Suprapubic skin (tissue), 4 donors: ENCODE data around the gene CELF5.

ENCODE experiments used
- CTCF ChIP-seq, 2 donors: fragments of 200-600 bp in 1 of 2; fragments of 450-650 bp in 1 of 2; sonication (generic) in 1 of 2; IDR thresholded peaks; one replicate each; pipeline ENCODE4 v1.5.1; 2016 to 2019; ENCODE audit warnings: antibody characterized with exemption in 2 of 2, mild to moderate bottlenecking in 1 of 2, moderate library complexity in 1 of 2
- POLR2A ChIP-seq, 2 donors: fragments of 450-650 bp; IDR thresholded peaks; one replicate each; pipeline ENCODE4 v1.6.1; 2017; ENCODE audit warnings: antibody characterized with exemption in 2 of 2, mild to moderate bottlenecking in 2 of 2, moderate library complexity in 2 of 2
- POLR2AphosphoS5 ChIP-seq, 3 donors: sonication (generic); formaldehyde crosslinking; IDR thresholded peaks; one replicate each; pipeline ENCODE4 v1.6.1; 2017; ENCODE audit warnings: antibody characterized with exemption in 3 of 3

GRCh38 chr19:3236272-3236671 lies 11.8 kb downstream of the CELF5 start:
- TF ChIP-seq CTCF (IDR thresholded peaks at IDR 0.05) (no peak), POLR2A (IDR thresholded peaks at IDR 0.05) (no peak), POLR2AphosphoS5 (IDR thresholded peaks at IDR 0.05) (no peak)
